Natural killer cell (primary cell): ENCODE measurements around the gene TOMM40. TPM values are rescaled to one million over a fixed set of nuclear protein-coding genes. Genes with fewer than 3 reads are reported as not detected.

Experiments used
- ATAC-seq, 3 donors: fragments of 150-1000 bp in 2 of 3; fragments of 200-7000 bp in 1 of 3; cut with Tn5 transposase; 1 replicate in 1 of 3; 2 replicates in 2 of 3; pipeline ENCODE4 v1.10.0; 2021; ENCODE audit warnings: mild to moderate bottlenecking in 2 of 3, moderate library complexity in 2 of 3
- DNase-seq, 2 donors: peaks; one replicate each; pipeline versions ENCODE4 v3.0.0 to v3.0.0-alpha.2; 2013 to 2021; ENCODE audit warnings: mixed read lengths in 1 of 2
- H3K27ac ChIP-seq: one replicate; pipeline ENCODE4 v1.5.1; 2013; ENCODE audit warnings: mild to moderate bottlenecking, low read length
- H3K27me3 ChIP-seq: one replicate; pipeline ENCODE4 v1.6.1; 2013; ENCODE audit warnings: low read length; ENCODE audit not compliant: control insufficient read depth, insufficient read depth
- H3K36me3 ChIP-seq: one replicate; pipeline ENCODE4 v1.6.1; 2013; ENCODE audit warnings: low read length; ENCODE audit not compliant: control insufficient read depth, insufficient read depth
- H3K4me1 ChIP-seq: one replicate; pipeline ENCODE4 v1.6.1; 2013; ENCODE audit warnings: low read length; ENCODE audit not compliant: control insufficient read depth, insufficient read depth
- H3K4me3 ChIP-seq: one replicate; pipeline ENCODE4 v1.5.1; 2013; ENCODE audit warnings: low read length
- H3K9me3 ChIP-seq: one replicate; pipeline ENCODE4 v1.6.1; 2013; ENCODE audit warnings: low read length; ENCODE audit not compliant: control insufficient read depth, insufficient read depth
- H3K27ac Mint-ChIP-seq, 2 donors: one replicate each; pipeline ENCODE4 v1.8.0; 2022; ENCODE audit warnings: mild to moderate bottlenecking in 2 of 2, mixed read lengths in 2 of 2, moderate library complexity in 1 of 2
- H3K27me3 Mint-ChIP-seq, 2 donors: one replicate each; pipeline ENCODE4 v1.8.0; 2022; ENCODE audit warnings: low read depth in 2 of 2, mixed read lengths in 2 of 2
- H3K36me3 Mint-ChIP-seq: one replicate; pipeline ENCODE4 v1.8.0; 2022; ENCODE audit warnings: mixed read lengths
- H3K4me1 Mint-ChIP-seq, 2 donors: one replicate each; pipeline ENCODE4 v1.8.0; 2022; ENCODE audit warnings: mixed read lengths in 2 of 2
- H3K4me3 Mint-ChIP-seq: one replicate; pipeline ENCODE4 v1.8.0; 2022; ENCODE audit warnings: mild to moderate bottlenecking, moderate library complexity, mixed read lengths
- H3K9me3 Mint-ChIP-seq, 2 donors: one replicate each; pipeline ENCODE4 v1.8.0; 2022; ENCODE audit warnings: mixed read lengths in 2 of 2
- CTCF ChIP-seq: fragments of 200-600 bp; IDR thresholded peaks from one replicate; pipeline ENCODE4 v1.8.0; 2022; ENCODE audit warnings: antibody characterized with exemption
- WGBS: methylation state at CpG from one replicate; pipeline ENCODE4 v1.1.7; 2013; ENCODE audit warnings: missing lambda C conversion rate; ENCODE audit not compliant: insufficient coverage; 5-methylcytosine and 5-hydroxymethylcytosine counted together
- intact Hi-C: fragments of 100-400 bp; cut with micrococcal nuclease; formaldehyde crosslinking; loops from one replicate; pipeline ENCODE4 v1.14.2; 2022
- total RNA-seq, 4 donors: library from RNA; stranded (reverse); fragments of 120-200 nt in 1 of 4; gene quantifications; one replicate each; pipeline versions ENCODE4 v1.2.3 to v1.2.4, GENCODE V29; 2013 to 2022

TOMM40 gene
- total RNA-seq, 3 donors from 2014 or later (not counting 1 experiment from before 2014, with no cell fraction given) = 22.4 to 29.1 (median 23.5) TPM

GRCh38 chr19:44931541-44931940 lies 40.5 kb downstream of the TOMM40 start:
- intact Hi-C loops = no loop called here
- no peak overlapping the region for H3K4me3 Mint-ChIP-seq
- peaks cover 6% of the 10 kb centered on the region for H3K4me1 ChIP-seq
- H3K27ac ChIP-seq = no peak overlapping the region
- H3K27me3 Mint-ChIP-seq = peaks cover 2 to 11% of the 10 kb centered on the region in 2 donors
- no peak overlapping the region for H3K27ac Mint-ChIP-seq
- H3K36me3 ChIP-seq = no peaks in the 10 kb centered on the region
- DNase-seq (no peak), ATAC-seq (no peak)
- no peak overlapping the region for H3K4me3 ChIP-seq
- TF ChIP-seq CTCF = no peak
- no peaks in the 10 kb centered on the region for H3K9me3 ChIP-seq
- no peaks in the 10 kb centered on the region for H3K9me3 Mint-ChIP-seq
- H3K27me3 ChIP-seq = no peaks in the 10 kb centered on the region
- no peaks in the 10 kb centered on the region for H3K36me3 Mint-ChIP-seq
- WGBS = 88% methylated on average over 4 of the region's 4 CpGs
- H3K4me1 Mint-ChIP-seq = peaks cover 0 to 5% of the 10 kb centered on the region in 2 donors

GRCh38 chr19:44939668-44940067 lies 48.6 kb downstream of the TOMM40 start:
- 67% methylated on average over 5 of the region's 5 CpGs for WGBS
- intact Hi-C loops = no loop called here

GRCh38 chr19:44942067-44942571 lies 51.1 kb downstream of the TOMM40 start, which contains the start of gene APOC4:
TSS of gene APOC4 (plus strand) at chr19:44942237. CDS start at chr19:44942278, 41 bp downstream.
- DNase-seq (no peak), ATAC-seq (no peak)
- Mint-ChIP-seq H3K36me3 (no peaks in the 10 kb centered on the region), H3K4me3 (no peak within 1 kb of the TSS), H3K27me3 (no peaks in the 10 kb centered on the region), H3K9me3 (no peaks in the 10 kb centered on the region), H3K27ac (no peak within 1 kb of the TSS), H3K4me1 (peaks cover 0 to 12% of the 10 kb centered on the region in 2 donors)
- Histone ChIP-seq H3K36me3 (no peaks in the 10 kb centered on the region), H3K4me1 (peaks cover 10% of the 10 kb centered on the region), H3K27me3 (no peaks in the 10 kb centered on the region), H3K4me3 (no peak within 1 kb of the TSS), H3K9me3 (no peaks in the 10 kb centered on the region), H3K27ac (no peak within 1 kb of the TSS)
- 82% methylated on average over 14 of the region's 14 CpGs for WGBS
- intact Hi-C loops = no loop called here
- no peak for TF ChIP-seq CTCF

More at GRCh38 chr19:44939668-44940067, 48.6 kb downstream of the TOMM40 start:
- no peak for DNase-seq
- Histone ChIP-seq H3K36me3 (no peaks in the 10 kb centered on the region), H3K9me3 (no peaks in the 10 kb centered on the region), H3K27ac (no peak overlapping the region), H3K4me1 (no peaks in the 10 kb centered on the region), H3K27me3 (no peaks in the 10 kb centered on the region), H3K4me3 (no peak overlapping the region)
- H3K27ac Mint-ChIP-seq = no peak overlapping the region
- no peak for TF ChIP-seq CTCF
- H3K4me3 Mint-ChIP-seq = no peak overlapping the region
- ATAC-seq = no peak
- no peaks in the 10 kb centered on the region for H3K27me3 Mint-ChIP-seq
- H3K36me3 Mint-ChIP-seq = no peaks in the 10 kb centered on the region
- H3K4me1 Mint-ChIP-seq = peaks cover 0 to 5% of the 10 kb centered on the region in 2 donors
- H3K9me3 Mint-ChIP-seq = no peaks in the 10 kb centered on the region

GRCh38 chr19:44943801-44944249 lies 52.8 kb downstream of the TOMM40 start:
- no peaks in the 10 kb centered on the region for H3K9me3 Mint-ChIP-seq
- H3K4me1 Mint-ChIP-seq = peaks cover 0 to 12% of the 10 kb centered on the region in 2 donors
- H3K36me3 Mint-ChIP-seq = no peaks in the 10 kb centered on the region
- Histone ChIP-seq H3K36me3 (no peaks in the 10 kb centered on the region), H3K4me3 (no peak overlapping the region), H3K27ac (no peak overlapping the region), H3K4me1 (peaks cover 10% of the 10 kb centered on the region), H3K27me3 (no peaks in the 10 kb centered on the region), H3K9me3 (no peaks in the 10 kb centered on the region)
- ATAC-seq = no peak
- 13% methylated on average over 10 of the region's 10 CpGs for WGBS
- no peak overlapping the region for H3K27ac Mint-ChIP-seq
- H3K4me3 Mint-ChIP-seq = no peak overlapping the region
- intact Hi-C loops = no loop called here
- no peak for DNase-seq
- TF ChIP-seq CTCF = no peak
- H3K27me3 Mint-ChIP-seq = no peaks in the 10 kb centered on the region
